ENCODE measurements around the gene ALG14.

- TF ChIP-seq CTCF (IDR thresholded peaks at IDR 0.05) (no peak), EZH2 (IDR thresholded peaks at IDR 0.05) (no peak), EZH2phosphoT487 (IDR thresholded peaks at IDR 0.05) (no peak)
Measured at GRCh38 chr1:94947437-94947836, 125.3 kb downstream of the ALG14 start.

Measured in neural progenitor cell (in vitro differentiated cells).